BLaER1 treated with 17β-estradiol and CSF1 and Interleukin-3, amounts not matched to agents 10 nM and 100 nM (cell line): ENCODE results near the gene DMRT2.
A peak's percentile ranks its signal among the peaks of the same experiment; 100 is the strongest.

Experiments used
- H3K27ac ChIP-seq, 11 experiments: shearing (Covaris generic); formaldehyde crosslinking; 2 replicates each; pipeline ENCODE4 v1.8.1; 2022
- H3K27me3 ChIP-seq, 11 experiments: shearing (Covaris generic); formaldehyde crosslinking; 2 replicates each; pipeline ENCODE4 v1.8.1; 2022
- H3K36me3 ChIP-seq, 11 experiments: shearing (Covaris generic); formaldehyde crosslinking; 2 replicates each; pipeline ENCODE4 v1.8.1; 2022
- H3K4me1 ChIP-seq, 10 experiments: shearing (Covaris generic); formaldehyde crosslinking; 2 replicates each; pipeline ENCODE4 v1.8.1; 2022
- H3K4me2 ChIP-seq, 11 experiments: shearing (Covaris generic); formaldehyde crosslinking; 2 replicates each; pipeline ENCODE4 v1.8.1; 2022
- H3K4me3 ChIP-seq, 10 experiments: shearing (Covaris generic); formaldehyde crosslinking; 2 replicates each; pipeline ENCODE4 v1.8.1; 2022
- H3K9ac ChIP-seq, 11 experiments: shearing (Covaris generic); formaldehyde crosslinking; 2 replicates each; pipeline ENCODE4 v1.8.1; 2022
- H3K9me3 ChIP-seq, 11 experiments: shearing (Covaris generic); formaldehyde crosslinking; replicated peaks in 1 of 11; 2 replicates each; pipeline ENCODE4 v1.8.1; 2022
- H4K20me1 ChIP-seq, 11 experiments: shearing (Covaris generic); formaldehyde crosslinking; 2 replicates each; pipeline ENCODE4 v1.8.1; 2022
- Cebpa-rat ChIP-seq, 11 experiments: shearing (Covaris generic); IDR thresholded peaks; 2 replicates each; pipeline ENCODE4 v1.8.1; 2022

The DMRT2 gene

DNA sequence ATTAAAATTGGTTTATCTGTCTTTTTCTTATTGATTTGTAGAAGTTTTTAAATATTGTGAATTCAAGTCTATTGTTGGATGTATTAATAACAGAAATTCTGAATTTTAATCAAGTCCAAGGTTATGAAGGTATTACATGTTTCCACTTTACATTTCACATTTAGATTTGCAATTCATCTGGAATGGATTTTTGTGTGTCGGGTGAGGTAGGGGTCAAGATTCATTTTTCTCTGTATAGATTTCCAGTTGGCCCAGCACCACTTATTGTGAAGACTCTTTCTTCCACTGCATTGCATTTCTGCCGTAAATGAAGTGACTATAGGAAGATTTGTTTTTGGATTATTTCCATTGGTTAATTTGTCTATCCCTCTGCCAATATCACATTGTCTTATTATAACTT, 35.5 kb upstream of the DMRT2 start:
- Histone ChIP-seq H3K36me3 (no peaks in the 10 kb centered on the region), H3K4me1 (peaks cover 5 to 17% (median 12%) of the 10 kb centered on the region in 10 experiments; a peak in 14 of 20 replicates), H3K4me2 (no peak overlapping the region), H3K27ac (no peak overlapping the region), H4K20me1 (no peaks in the 10 kb centered on the region), H3K27me3 (no peaks in the 10 kb centered on the region), H3K9me3 (no peaks in the 10 kb centered on the region), H3K4me3 (no peak overlapping the region), H3K9ac (no peak overlapping the region)
- no peak for TF ChIP-seq Cebpa-rat (IDR thresholded peaks at IDR 0.05)

DNA sequence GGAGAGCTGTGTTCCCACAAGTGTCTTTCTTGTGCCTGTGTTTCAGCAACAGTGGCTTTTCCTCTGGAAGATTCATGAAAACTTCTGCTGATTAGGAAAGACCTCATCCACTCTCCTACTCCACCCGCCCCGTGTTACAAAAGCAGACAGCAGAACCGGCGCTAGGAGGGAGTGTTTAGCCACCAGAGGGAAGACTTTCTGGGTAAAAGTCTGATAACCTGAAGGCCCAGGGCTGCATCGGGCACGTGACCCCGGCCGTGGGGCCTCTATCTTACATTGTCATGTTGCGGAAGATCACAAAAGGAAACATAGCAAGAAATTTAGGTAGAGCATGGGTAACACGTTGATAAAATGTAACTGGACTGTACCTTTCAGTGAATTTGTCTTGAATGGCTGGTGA, 32.0 kb upstream of the DMRT2 start:
- H3K9ac ChIP-seq = no peak overlapping the region
- H3K4me1 ChIP-seq = no peaks in the 10 kb centered on the region
- H3K4me2 ChIP-seq = no peak overlapping the region
- no peaks in the 10 kb centered on the region for H3K36me3 ChIP-seq
- H3K4me3 ChIP-seq = no peak overlapping the region
- no peak for TF ChIP-seq Cebpa-rat (IDR thresholded peaks at IDR 0.05)
- H3K27ac ChIP-seq = no peak overlapping the region
- peaks cover 11 to 18% (median 12%) of the 10 kb centered on the region in 11 experiments; a peak in 21 of 22 replicates for H3K9me3 ChIP-seq
- H3K27me3 ChIP-seq = no peaks in the 10 kb centered on the region
- no peaks in the 10 kb centered on the region for H4K20me1 ChIP-seq

DNA sequence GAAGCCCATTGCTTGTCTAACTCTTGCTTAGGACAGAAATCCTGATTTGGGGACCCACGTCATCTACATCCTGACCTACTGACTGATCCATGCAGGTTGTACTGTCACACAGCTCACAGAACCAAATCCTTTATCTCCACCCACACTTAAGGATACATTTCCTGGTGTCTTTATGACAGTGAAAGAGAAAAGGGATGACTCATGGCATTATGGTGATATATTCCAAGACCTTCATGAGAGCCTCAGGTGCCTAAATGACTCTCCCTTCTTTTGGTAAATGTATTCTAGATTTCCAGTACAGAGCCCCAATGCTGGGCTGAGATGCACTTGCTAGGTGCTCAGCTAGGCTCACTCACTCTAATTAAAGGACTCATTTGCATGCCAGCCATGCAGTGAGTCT, 26.0 kb upstream of the DMRT2 start:
- H3K27ac ChIP-seq = no peak overlapping the region
- H3K9me3 ChIP-seq = peaks cover 14 to 22% (median 17%) of the 10 kb centered on the region in 11 experiments; a peak in 21 of 22 replicates
- no peak for TF ChIP-seq Cebpa-rat (IDR thresholded peaks at IDR 0.05)
- H4K20me1 ChIP-seq = no peaks in the 10 kb centered on the region
- no peak overlapping the region for H3K9ac ChIP-seq
- H3K36me3 ChIP-seq = no peaks in the 10 kb centered on the region
- no peaks in the 10 kb centered on the region for H3K27me3 ChIP-seq
- no peak overlapping the region for H3K4me3 ChIP-seq
- H3K4me2 ChIP-seq = no peak overlapping the region
- peaks cover 0 to 4% (median 0%) of the 10 kb centered on the region in 10 experiments; a peak in 6 of 20 replicates for H3K4me1 ChIP-seq

DNA sequence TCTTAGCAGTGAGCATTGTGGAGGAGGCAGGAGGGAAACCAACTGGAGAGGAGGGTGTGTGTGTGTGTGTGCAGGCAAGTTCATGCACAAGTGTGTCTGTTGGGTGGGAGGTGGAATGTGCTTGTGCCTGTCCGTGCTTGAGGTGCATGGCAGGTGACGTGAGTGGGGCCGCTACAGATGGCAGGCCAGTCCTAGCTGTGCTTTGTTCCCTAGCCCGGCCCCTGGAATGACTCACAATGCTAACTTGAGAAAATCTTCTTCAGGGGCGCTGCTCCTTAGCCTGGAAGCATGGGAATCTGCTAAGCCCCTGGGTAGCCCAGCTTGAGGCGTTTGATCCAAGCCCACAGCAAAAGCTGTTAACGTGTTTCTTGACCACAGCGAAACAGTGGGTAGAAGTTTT, 25.0 kb upstream of the DMRT2 start:
- H3K27me3 ChIP-seq = no peaks in the 10 kb centered on the region
- H3K36me3 ChIP-seq = no peaks in the 10 kb centered on the region
- no peaks in the 10 kb centered on the region for H4K20me1 ChIP-seq
- no peak for TF ChIP-seq Cebpa-rat (IDR thresholded peaks at IDR 0.05)
- H3K4me1 ChIP-seq = peaks cover 0 to 10% (median 0%) of the 10 kb centered on the region in 10 experiments; a peak in 6 of 20 replicates
- H3K4me3 ChIP-seq = no peak overlapping the region
- H3K4me2 ChIP-seq = no peak overlapping the region
- no peak overlapping the region for H3K27ac ChIP-seq
- H3K9ac ChIP-seq = no peak overlapping the region
- H3K9me3 ChIP-seq = peaks cover 14 to 22% (median 17%) of the 10 kb centered on the region in 11 experiments; a peak in 21 of 22 replicates

DNA sequence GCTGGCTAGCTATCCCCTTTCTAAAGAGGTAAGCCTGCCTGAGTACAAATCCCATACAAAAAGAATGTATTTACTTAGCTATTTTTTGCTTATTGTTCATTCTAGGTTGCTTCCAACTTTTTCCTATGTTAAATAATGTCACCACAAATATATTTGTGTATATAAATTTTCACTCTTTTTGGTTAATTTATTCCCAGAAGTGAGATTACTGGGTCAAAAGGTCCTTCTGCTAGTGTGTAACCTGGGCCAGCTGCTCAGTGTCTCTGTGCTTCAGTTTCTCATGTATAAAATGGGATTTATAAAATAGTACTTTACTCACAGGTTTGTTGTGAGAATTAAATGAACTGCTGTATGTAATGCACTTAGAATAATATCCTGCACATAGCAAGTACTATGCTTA, 23.9 kb upstream of the DMRT2 start:
- Histone ChIP-seq H3K9ac (no peak overlapping the region), H3K27ac (no peak overlapping the region), H3K4me3 (no peak overlapping the region), H3K36me3 (no peaks in the 10 kb centered on the region), H3K9me3 (peaks cover 14 to 22% (median 17%) of the 10 kb centered on the region in 11 experiments; a peak in 21 of 22 replicates), H3K27me3 (no peaks in the 10 kb centered on the region), H3K4me1 (peaks cover 0 to 10% (median 0%) of the 10 kb centered on the region in 10 experiments; a peak in 6 of 20 replicates), H4K20me1 (no peaks in the 10 kb centered on the region), H3K4me2 (no peak overlapping the region)
- TF ChIP-seq Cebpa-rat (IDR thresholded peaks at IDR 0.05) = no peak

DNA sequence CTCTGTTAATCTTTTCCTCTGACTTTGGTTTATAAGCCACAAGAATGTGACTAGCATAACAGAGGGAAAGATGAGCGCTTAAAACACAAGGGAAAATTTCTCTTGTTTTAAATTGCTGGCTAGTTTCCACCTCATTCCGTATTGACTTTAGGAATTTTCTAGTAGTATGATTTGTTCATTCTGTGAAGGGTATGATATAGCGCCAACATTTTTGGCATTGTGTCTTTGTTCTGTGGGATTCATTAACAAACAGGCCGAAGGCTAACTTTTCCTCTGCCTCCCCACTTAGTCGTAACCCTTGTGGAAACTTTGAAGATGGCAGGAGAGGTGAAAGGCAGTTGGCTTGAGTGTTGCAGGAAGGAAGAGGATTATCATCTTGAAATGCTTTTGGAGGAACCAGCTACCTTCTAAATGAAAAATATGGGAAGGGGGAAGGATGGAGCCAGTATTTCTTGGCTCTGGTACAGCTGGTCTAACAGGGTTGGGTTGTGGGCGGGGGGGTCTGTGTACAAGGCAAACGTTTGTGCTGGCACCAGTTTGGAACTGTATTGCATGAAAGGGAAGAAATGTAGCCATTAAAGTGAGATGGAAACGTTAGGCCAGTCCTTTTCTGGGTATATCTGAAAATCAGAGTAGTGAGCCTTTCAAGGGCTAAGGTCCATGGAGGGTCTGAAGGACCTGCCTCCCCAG, 21.5 kb upstream of the DMRT2 start:
- peaks cover 0 to 4% (median 0%) of the 10 kb centered on the region in 11 experiments; a peak in 2 of 22 replicates for H3K9me3 ChIP-seq
- no peaks in the 10 kb centered on the region for H3K36me3 ChIP-seq

DNA sequence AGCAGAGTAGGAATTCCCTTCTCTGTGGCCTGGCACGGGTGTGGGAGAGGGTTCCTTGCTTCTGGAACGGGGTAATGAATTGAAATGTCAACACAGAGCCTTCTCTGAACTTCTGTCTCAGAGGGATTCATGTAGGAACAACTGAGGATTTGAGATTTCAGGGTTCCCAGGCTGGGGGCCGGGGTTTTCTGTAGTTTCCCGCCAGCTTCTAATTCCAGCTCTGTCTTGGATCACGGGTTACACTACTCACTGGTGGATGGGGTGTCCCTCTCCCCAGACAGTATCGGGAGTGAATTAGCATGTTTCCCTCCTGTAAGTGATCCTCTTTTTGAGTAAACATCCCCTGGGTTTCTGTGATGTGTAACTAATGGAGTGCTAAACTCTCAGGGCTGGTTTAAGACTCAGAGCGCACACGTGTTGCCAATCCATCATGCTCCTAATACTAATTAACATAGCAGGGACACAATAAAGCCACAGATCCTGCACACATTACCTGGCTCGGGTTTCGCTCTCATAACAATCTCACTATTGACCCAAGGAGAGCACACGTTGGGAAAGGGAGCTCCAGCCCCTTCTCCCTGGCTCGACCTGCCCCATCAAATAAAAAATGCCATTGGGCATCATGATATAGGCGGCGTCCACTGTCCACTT, 18.1 kb upstream of the DMRT2 start:
- H3K4me1 ChIP-seq = peaks cover 0 to 10% (median 0%) of the 10 kb centered on the region in 10 experiments; a peak in 6 of 20 replicates
- no peaks in the 10 kb centered on the region for H4K20me1 ChIP-seq
- no peak overlapping the region for H3K4me3 ChIP-seq
- H3K9me3 ChIP-seq = no peaks in the 10 kb centered on the region
- H3K9ac ChIP-seq = no peak overlapping the region
- TF ChIP-seq Cebpa-rat (IDR thresholded peaks at IDR 0.05) = no peak
- H3K36me3 ChIP-seq = no peaks in the 10 kb centered on the region
- no peak overlapping the region for H3K4me2 ChIP-seq
- no peak overlapping the region for H3K27ac ChIP-seq
- no peaks in the 10 kb centered on the region for H3K27me3 ChIP-seq

More for the DNA sequence above, 21.5 kb upstream of the DMRT2 start:
- H3K27ac ChIP-seq = no peak overlapping the region
- H3K4me2 ChIP-seq = peak overlapping the region in 5 of 11 experiments; percentile 6 to 45 (median 39); a peak in 6 of 22 replicates
- TF ChIP-seq Cebpa-rat (IDR thresholded peaks at IDR 0.05) = no peak
- peaks cover 0 to 10% (median 0%) of the 10 kb centered on the region in 10 experiments; a peak in 6 of 20 replicates for H3K4me1 ChIP-seq
- no peak overlapping the region for H3K9ac ChIP-seq
- no peaks in the 10 kb centered on the region for H4K20me1 ChIP-seq
- H3K4me3 ChIP-seq = no peak overlapping the region
- no peaks in the 10 kb centered on the region for H3K27me3 ChIP-seq

DNA sequence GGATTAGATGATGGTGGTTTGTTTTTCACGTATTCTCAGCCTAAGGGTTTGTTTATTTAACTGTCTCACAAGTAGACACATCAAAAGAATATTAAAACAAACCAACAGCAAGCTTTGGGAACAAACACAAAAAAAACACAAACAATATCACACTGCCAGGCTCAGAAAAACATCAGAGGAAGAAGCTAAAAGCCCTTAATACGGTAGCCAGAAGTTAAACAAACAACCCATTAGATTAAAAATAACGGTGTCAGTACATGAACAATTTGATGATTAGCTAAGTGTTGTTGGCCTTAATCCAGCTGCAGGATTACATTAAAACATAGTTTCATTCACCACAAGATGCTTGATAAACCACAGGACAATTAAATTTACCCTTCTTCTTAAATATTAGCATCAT, 15.9 kb upstream of the DMRT2 start:
- no peak overlapping the region for H3K4me3 ChIP-seq
- no peaks in the 10 kb centered on the region for H3K9me3 ChIP-seq
- no peaks in the 10 kb centered on the region for H4K20me1 ChIP-seq
- no peak overlapping the region for H3K27ac ChIP-seq
- no peak for TF ChIP-seq Cebpa-rat (IDR thresholded peaks at IDR 0.05)
- no peak overlapping the region for H3K4me2 ChIP-seq
- no peak overlapping the region for H3K9ac ChIP-seq
- H3K4me1 ChIP-seq = peaks cover 0 to 5% (median 0%) of the 10 kb centered on the region in 10 experiments; a peak in 6 of 20 replicates
- no peaks in the 10 kb centered on the region for H3K36me3 ChIP-seq
- peaks cover 0 to 3% (median 0%) of the 10 kb centered on the region in 11 experiments; a peak in 1 of 22 replicates for H3K27me3 ChIP-seq

DNA sequence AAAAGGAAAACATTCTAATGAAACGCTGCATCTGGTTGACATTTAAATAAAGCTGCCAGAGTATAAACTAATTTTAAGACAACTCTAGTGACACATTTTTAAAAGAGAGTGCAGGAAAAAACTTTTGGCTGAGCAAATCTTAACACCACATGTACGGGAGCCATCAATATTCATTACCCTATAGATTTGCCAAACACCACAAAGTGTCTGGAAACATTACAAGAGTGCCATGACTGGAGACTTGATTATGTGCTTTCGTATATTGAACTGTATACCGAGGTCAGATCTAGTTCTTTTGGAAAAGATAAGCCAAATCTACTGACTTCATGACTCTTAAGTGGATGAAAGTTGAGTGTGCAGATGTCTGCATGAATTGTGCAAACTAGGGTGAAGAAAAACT, 10.6 kb upstream of the DMRT2 start:
- TF ChIP-seq Cebpa-rat (IDR thresholded peaks at IDR 0.05) = no peak
- no peaks in the 10 kb centered on the region for H3K4me1 ChIP-seq
- H3K9ac ChIP-seq = no peak overlapping the region
- H3K27ac ChIP-seq = no peak overlapping the region
- H3K36me3 ChIP-seq = no peaks in the 10 kb centered on the region
- H3K4me2 ChIP-seq = no peak overlapping the region
- peaks cover 2 to 14% (median 4%) of the 10 kb centered on the region in 11 experiments; a peak in 18 of 22 replicates for H3K9me3 ChIP-seq
- H3K27me3 ChIP-seq = peaks cover 9 to 17% (median 13%) of the 10 kb centered on the region in 11 experiments
- no peak overlapping the region for H3K4me3 ChIP-seq
- no peaks in the 10 kb centered on the region for H4K20me1 ChIP-seq
